Activated CD8-positive, alpha-beta memory T cell treated with anti-CD3 and anti-CD28 coated beads for 36 hours (primary cell): ENCODE data around the gene SAMD1. TPM values are rescaled to one million over a fixed set of nuclear protein-coding genes. Genes with fewer than 3 reads are reported as not detected.

Experiments
- CTCF ChIA-PET: fragments of 350-600 bp; sonication (Branson Sonifier 250); formaldehyde crosslinking; loops from one replicate; lab custom pipeline; 2021; ENCODE audit warnings: antibody characterized with exemption; lab: Charles Lee
- POLR2A ChIA-PET: fragments of 350-600 bp; sonication (Branson Sonifier 250); formaldehyde crosslinking; loops from one replicate; lab custom pipeline; 2021; ENCODE audit warnings: antibody characterized with exemption; lab: Charles Lee
- total RNA-seq, 2 experiments: library from RNA; stranded (reverse); gene quantifications; one replicate each; pipeline ENCODE4 v1.2.3, GENCODE V29; 2021

Gene SAMD1
- 10 to 100 TPM; 95.0 to 96.1 TPM for total RNA-seq

DNA sequence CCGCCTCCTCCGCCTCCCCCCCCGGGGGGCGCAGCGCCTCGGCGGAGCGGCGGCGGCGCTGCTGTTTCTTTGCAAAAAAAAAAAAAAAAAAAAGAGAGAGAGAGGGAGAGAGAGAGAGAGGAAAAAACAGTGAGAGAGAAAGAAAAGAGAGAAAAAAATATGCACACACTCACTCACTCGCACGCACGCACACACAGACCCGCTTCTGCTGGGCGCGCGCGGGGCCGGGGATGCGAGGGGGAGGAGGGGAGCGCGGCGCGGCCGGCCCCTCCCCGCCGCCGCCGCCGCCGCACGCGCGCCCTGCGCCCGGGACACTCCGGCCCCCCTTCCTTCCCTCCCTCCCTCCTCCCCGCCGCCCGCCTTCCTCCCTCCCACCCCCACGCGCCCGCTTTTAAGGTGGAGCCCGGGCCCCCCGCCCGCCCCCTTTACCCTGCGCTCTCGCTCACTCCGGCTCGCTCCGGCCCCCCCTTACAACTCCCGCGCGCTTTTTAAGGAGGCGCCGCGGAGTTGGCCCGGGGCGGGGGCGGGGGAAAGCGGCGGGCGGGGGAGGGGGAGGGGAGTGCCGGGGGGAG, at the start of gene SAMD1:
TSS of gene SAMD1 (minus strand) at position 243 of the 572 bp plus-strand sequence.
- POLR2A ChIA-PET = interaction anchor here (1.0 to 1.7 kb wide), 2 partner anchors 46 to 481 kb away, joined by 3 to 8 read pairs; partner anchors contain the start of gene NDUFB7
- CTCF ChIA-PET = interaction anchor here (1.3 kb wide), 1 partner anchor 24 kb away, joined by 6 read pairs; no protein-coding TSS in a partner anchor

DNA sequence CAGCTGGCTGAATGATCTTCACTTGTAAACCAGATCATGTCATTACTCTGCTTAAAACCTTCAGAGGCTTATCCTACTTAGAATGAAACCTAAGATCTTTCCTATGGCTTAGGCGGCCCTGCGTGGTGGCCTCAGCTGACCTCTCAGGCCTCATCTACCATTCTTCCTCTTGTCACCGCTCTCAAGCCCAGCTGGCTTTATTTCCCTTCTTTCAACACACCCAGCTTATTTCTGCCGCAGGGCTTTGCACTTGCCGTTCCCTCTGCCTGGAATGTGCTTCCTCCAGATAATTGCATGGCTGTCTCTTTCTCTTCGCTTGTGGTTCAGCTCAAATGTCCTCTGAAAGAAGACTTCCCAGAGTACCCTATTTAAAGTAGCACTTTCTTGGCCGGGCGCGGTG, 49.4 kb upstream of the SAMD1 start:
- POLR2A ChIA-PET = no interaction called here
- CTCF ChIA-PET = interaction anchor here (1.1 to 1.5 kb wide), 2 partner anchors 10 to 67 kb away, joined by 3 to 4 read pairs; partner anchors contain the start of gene MISP3

GRCh38 chr19:14138576-14139265, 48.2 kb upstream of the SAMD1 start:
- ChIA-PET CTCF (no interaction called here), POLR2A (no interaction called here)

- ChIA-PET CTCF (interaction anchor here (0.5 to 2.9 kb wide), 41 partner anchors 9 to 1194 kb away, joined by 3 to 24 read pairs (median 3); partner anchors contain the start of genes ADGRE5, GIPC1, IL27RA and RFX1), POLR2A (interaction anchor here (0.6 to 2.1 kb wide), 13 partner anchors 13 to 341 kb away, joined by 3 to 10 read pairs (median 3); partner anchors contain the start of gene RFX1)
These were observed 46.1 kb upstream of the SAMD1 start, which contains the start of gene ASF1B for GRCh38 chr19:14136509-14137281. ASF1B (minus strand) TSS chr19:14136589; CDS start chr19:14136456, 133 bp downstream.

DNA sequence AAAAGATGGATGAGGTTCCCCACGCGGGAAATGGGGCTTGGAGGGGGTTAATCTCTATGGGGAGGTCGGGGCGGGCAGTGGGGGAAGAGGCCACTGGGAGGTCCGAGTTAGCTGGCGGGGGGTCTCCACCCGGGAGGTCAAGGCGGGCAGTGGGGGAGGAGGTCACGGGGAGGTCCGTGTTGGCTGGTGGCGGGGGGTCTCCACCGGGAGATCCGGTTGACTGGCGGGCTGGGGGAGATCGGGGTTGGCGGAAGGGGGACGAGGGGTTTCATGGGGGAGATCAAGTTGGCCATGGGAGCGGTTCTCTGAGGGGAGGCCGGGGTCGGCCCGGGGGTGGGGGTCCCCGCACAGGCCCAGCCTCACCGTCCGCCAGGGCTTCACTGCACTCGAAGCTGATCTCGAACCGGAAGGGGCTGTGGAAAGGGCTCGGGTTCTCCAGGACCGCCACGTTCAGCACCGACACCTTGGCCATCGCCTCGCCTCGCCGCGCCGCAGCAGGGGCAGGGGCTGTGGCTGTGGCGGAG, 45.5 kb upstream of the SAMD1 start:
- ChIA-PET POLR2A (interaction anchor here (0.6 to 2.1 kb wide), 7 partner anchors 14 to 332 kb away, joined by 3 to 6 read pairs (median 3); partner anchors contain the start of gene RFX1), CTCF (interaction anchor here (0.6 to 2.9 kb wide), 30 partner anchors 8 to 382 kb away, joined by 3 to 24 read pairs (median 4); partner anchors contain the start of genes ADGRE5, DNAJB1, GIPC1 and IL27RA)

- CTCF ChIA-PET = interaction anchor here (0.6 to 2.9 kb wide), 8 partner anchors 13 to 512 kb away, joined by 3 to 24 read pairs (median 4); partner anchors contain the start of gene DNAJB1
These were observed 44.8 kb upstream of the SAMD1 start for GRCh38 chr19:14135355-14135754.

DNA sequence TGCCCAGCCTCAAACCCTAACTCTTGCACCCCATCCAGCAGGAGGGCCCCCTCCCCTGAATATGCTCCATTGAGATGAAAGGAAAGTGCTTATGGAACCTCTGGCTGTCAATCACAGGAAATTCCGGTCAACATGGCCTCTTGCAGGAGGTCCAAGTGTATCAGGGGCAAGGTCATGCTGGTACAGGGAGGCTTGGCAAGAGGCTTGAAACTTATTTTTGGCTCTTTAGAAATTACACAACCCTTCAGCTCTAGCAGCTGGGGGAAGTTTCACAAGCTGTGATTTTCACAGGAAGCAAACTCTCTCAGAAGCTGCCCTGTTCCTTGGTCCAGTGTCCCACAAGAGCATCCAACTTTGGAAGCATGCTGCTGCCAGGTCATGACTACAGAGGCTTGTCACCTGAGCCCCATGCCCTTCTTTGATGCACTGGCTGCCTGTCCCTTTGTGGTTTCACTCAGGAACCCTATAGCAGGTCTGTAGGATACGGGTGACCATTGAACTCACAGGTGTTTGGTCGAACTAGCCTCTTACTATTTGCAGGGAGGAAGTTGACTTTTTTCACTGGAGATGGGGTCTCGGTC, 37.5 kb upstream of the SAMD1 start:
- CTCF ChIA-PET = interaction anchor here (2.1 kb wide), 1 partner anchor 9 kb away, joined by 8 read pairs; the partner anchor contains the start of gene ASF1B

More at GRCh38 chr19:14135355-14135754, 44.8 kb upstream of the SAMD1 start:
- POLR2A ChIA-PET = interaction anchor here (0.6 to 2.1 kb wide), 4 partner anchors 15 to 374 kb away, joined by 3 to 6 read pairs (median 3); no protein-coding TSS in a partner anchor

DNA sequence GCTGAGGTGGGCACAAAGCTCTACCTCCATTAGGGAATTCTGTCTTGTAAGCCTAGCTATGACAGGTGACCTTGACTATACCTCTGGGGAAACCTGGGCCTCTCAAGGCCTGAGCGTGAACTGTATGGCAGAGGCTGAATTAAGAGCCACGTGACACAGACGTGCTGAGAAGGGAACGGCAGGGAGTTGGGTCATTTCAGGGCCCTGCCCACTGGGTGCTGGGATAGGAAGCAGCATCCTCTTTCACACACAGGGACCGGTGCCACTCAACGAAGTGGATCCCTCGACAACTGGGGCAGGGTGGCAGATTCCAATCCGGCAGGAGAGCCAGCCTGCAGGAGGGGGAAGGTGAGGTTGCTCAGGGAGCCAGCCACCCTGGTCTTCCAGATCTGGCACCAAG, 36.6 kb upstream of the SAMD1 start:
- POLR2A ChIA-PET = no interaction called here
- CTCF ChIA-PET = interaction anchor here (2.1 kb wide), 1 partner anchor 10 kb away, joined by 8 read pairs; the partner anchor contains the start of gene ASF1B

More for the DNA sequence above, 37.5 kb upstream of the SAMD1 start:
- POLR2A ChIA-PET = no interaction called here

GRCh38 chr19:14122924-14123323, 32.4 kb upstream of the SAMD1 start:
- ChIA-PET CTCF (interaction anchor here (0.6 to 1.4 kb wide), 4 partner anchors 9 to 239 kb away, joined by 3 to 6 read pairs (median 4); partner anchors contain the start of gene ASF1B), POLR2A (interaction anchor here (0.6 kb wide), 1 partner anchor 247 kb away, joined by 3 read pairs; no protein-coding TSS in a partner anchor)

DNA sequence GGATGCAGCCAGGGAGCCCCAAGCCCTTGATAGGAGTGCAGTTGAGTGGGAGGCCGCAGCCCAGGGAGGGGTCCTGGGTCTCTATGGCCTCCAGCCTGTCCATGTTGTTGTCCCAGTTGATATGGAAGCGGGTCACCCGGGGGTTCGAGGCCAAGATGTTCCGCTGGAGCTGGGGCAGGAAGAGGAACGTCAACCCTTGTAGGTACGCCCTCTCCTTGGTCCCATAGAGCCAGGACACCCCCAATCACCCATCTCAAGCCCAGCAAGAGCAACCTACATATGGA, 29.9 kb upstream of the SAMD1 start:
- POLR2A ChIA-PET = no interaction called here
- CTCF ChIA-PET = interaction anchor here (1.2 kb wide), 1 partner anchor 16 kb away, joined by 3 read pairs; the partner anchor contains the start of gene ASF1B

GRCh38 chr19:14119644-14120496, 29.3 kb upstream of the SAMD1 start:
- ChIA-PET CTCF (interaction anchor here (1.2 kb wide), 1 partner anchor 17 kb away, joined by 3 read pairs; the partner anchor contains the start of gene ASF1B), POLR2A (no interaction called here)

GRCh38 chr19:14119146-14119545, 28.6 kb upstream of the SAMD1 start:
- POLR2A ChIA-PET = no interaction called here
- CTCF ChIA-PET = interaction anchor here (1.7 kb wide), 1 partner anchor 386 kb away, joined by 5 read pairs; no protein-coding TSS in a partner anchor

GRCh38 chr19:14118165-14119051, 27.9 kb upstream of the SAMD1 start:
- ChIA-PET CTCF (interaction anchor here (1.7 kb wide), 1 partner anchor 387 kb away, joined by 5 read pairs; no protein-coding TSS in a partner anchor), POLR2A (no interaction called here)

- POLR2A ChIA-PET = no interaction called here
- CTCF ChIA-PET = interaction anchor here (1.4 to 1.7 kb wide), 2 partner anchors 15 to 388 kb away, joined by 3 to 5 read pairs; no protein-coding TSS in a partner anchor
These were observed 27.2 kb upstream of the SAMD1 start, which contains the start of gene PRKACA for GRCh38 chr19:14117668-14118164. PRKACA (minus strand) TSS chr19:14117762; CDS start chr19:14117547, 215 bp downstream.

DNA sequence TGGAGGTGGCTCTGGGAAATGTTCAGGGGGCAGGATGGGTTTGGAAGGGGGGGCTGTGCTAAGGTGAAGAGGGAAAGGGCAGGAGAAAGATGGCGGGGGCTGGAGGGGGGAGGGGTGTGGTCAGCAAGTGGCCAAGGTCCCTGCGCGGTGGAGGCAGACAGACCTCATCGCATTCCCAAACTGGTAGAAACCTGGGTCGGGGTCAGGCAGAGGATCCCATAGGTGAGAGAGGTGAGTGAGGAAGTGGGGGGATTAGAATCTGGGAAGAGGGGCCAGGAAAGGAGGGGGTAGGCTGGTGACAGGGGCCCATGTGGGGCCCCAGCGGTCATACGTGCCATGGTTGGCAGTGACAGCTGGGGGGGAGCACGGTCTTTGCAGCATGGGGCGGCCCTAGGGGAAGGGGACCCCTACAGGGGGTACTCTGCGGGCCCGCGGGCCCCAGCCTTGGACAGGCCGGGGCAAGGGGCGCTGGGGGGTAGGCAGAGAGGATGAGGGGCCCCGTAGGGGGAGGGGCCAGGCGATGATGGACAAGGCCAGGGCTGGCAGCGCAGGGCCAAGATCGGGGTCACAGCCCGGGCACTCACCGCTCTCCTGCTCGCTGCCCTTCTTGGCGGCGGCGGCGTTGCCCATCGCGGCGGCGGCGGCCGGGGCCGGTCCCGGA, 26.5 kb upstream of the SAMD1 start:
- ChIA-PET POLR2A (interaction anchor here (0.6 kb wide), 2 partner anchors 13 to 85 kb away, joined by 4 to 7 read pairs; partner anchors contain the start of gene IL27RA), CTCF (interaction anchor here (1.4 to 1.7 kb wide), 2 partner anchors 15 to 388 kb away, joined by 3 to 5 read pairs; no protein-coding TSS in a partner anchor)
